ENCODE data around the gene C14orf119.
"Not testable (repeated sequence)": the region's sequence is repeated elsewhere in the genome, so short reads cannot be mapped to it uniquely, and the experiment has no call there.

The C14orf119 gene

DNA sequence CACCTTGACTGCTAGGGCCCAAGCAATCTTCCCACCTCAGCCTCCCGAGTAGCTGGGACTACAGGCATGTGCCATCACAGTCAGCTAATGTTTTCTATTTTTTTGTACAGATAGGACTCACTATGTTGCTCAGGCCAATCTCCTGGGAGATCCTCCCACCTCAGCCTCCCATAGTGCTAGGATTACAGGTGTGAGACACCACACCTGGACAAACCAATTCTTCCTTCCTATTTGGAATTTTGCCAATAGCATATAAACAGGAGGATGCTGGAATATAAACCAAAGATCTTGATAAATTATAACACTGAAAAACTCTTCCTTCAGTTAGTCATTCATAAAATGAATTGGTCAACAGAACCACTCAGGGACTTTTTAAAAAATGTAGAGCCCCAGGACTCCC, 8.7 kb upstream of the C14orf119 start:
- DNase-seq (ENCODE audit: low read depth in 1 of 2, low spot score in 1 of 2) = no peak

DNA sequence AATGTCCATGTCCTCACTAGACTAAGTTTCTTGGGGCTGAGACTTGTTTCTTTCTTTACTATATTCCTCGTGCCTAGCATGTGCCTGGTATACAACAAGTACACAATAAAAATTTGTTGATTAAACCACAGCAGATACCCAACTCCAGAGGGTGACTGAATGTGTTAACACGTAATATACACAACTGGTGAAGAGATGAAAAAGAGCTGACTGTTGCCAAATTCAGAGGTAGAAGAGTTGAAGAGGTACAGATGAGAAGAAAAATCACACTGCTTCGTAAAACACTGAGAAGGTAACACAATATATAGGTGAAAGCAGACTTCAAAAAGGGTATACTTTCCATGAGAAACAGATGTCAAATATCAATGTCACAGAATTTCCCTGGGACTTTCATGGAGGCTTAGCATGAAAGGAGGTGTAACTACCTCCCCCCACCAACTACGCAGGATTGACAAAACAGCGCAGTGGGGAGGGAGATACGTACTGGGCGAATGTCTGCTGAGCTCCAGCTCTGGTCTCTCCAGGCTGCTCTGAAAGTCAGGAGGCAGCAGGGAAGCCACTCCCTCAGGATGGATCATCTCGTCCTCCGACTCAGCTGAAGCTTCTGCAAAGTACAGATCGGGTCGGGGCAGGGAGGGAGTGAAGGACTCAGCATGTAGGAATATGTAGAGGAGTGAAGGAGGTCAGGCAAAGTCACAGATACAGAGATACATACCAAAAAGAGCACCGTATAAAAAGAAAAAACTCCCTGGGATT, 5.6 kb upstream of the C14orf119 start:
- no peak for DNase-seq (ENCODE audit: low read depth in 1 of 2, low spot score in 1 of 2)

DNA sequence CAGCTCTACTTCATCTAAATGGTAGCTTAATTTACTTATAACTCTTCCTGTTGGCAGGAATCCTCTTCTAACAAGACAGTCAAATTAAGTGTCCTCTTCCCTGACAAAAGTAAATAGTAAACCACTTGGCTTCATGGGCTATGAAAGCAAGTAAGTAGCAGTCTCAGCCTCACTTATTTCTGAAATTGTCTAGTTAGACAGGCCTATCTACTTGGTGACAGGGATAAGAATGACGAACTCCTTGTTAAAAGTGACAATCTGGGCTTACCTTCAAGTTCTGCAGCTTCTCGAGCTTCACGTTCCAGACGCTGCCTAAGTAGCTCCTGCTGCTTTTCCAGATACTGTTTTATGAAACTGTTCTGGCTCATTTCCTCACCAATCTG, 5.1 kb upstream of the C14orf119 start:
- no peak for DNase-seq (ENCODE audit: low read depth in 1 of 2, low spot score in 1 of 2)

DNA sequence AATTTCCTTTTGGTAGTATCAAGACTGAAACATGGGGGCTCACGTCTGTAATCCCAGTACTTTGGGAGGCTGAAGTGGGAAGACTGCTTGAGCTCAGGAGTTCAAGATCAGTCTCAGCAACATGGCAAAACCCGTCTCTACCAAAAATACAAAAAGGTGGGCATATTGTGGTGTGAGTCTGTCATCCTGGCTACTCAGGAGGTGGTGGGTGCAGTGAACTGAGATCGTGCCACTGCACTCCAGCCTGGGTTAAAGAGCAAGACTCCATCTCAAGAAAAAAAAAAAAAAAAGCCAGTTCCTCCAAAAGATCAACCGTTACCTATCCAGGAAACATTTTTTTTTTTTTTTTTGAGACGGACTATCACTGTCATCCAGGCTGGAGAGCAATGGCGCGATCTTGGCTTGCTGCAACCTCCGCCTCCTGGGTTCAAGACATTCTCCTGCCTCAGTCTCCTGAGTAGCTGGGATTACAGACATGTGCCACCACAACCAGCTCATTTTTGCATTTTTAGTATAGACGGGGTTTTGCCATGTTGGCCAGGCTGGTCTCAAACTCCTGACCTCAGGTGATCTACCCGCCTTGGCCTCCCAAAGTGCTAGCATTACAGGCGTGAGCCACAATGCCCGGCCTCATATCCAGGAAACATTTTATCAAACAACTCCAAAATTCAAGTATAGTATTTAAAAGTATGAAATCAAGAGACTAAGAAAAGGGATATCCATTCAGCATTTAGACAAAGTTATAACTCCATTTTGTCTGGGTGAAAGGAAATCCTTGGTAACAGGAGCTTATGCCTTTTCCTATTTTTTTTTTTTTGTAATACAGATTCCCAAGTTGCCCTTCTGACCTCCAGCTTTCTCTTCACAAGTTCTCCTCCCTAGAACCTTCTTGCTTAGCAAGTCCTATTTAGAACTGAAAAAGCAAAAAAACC, 3.7 kb upstream of the C14orf119 start:
- no peak for DNase-seq (ENCODE audit: low read depth in 1 of 2, low spot score in 1 of 2)

DNA sequence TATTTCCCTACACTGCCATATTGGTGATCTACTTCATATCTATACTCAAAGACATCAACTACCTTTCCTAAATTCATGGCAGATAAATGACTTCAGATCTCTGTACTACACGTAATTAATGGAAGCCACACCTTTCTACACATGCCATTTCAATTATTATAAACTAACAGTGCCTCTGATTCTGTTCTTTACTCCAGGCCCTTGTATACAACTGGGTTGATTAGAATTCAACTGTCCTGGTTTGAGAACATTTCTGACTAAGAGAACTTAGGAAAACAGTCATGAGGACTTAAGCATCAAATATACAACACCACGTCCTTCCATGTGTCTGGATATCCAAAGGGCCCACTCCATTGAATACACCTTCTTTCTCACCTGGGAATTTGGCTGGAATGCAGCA, 2.2 kb upstream of the C14orf119 start:
- DNase-seq (ENCODE audit: low read depth in 1 of 2, low spot score in 1 of 2) = no peak

DNA sequence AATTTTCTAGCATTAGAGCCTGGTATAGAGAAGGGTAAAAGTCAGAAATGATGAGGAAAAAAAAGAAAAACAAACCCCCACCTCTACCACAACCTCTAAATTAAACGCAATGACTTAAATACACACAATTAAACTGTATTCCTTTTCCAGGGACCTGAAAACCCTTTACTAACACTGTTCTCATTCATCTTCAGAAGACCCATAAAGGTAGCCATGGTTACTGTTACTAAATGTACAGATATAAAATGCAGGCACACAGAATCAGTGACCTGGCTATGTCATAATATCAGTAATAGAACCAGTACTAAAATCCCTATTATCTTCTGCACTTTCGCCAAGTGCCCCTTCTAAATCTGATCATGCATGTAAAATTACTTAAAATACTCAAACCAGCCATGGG, 1.8 kb upstream of the C14orf119 start:
- DNase-seq (ENCODE audit: low read depth in 1 of 2, low spot score in 1 of 2) = no peak

DNA sequence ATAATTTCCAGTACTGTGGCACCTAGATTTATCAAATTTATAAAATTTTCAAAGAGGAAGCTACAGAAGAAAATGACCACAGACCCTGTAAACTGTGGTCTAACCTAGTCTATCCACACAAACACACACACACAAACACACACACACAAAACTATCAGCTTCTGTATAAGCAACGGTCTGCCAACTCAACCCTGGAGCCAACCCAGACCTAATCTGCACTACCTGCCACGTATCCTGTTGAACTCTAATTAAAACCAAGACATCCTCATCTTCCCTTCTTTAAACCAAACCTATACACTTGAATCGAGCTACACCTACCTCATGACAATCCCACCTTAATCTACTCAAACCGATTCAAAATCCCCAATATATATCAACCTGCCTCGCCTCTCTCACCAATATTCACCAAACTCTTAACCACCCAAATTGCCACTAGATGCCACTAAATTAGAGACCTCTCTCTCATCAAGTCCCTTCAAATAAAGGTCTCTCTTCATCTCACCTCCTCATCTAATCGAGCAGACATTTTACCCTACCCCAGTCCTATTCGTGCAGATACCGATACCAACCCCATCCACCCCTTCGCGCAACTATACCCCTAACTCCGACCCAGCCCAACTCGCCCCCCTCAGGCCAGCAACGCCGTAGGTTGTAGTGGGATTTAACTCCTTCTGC, 1.2 kb upstream of the C14orf119 start:
- no peak for DNase-seq (ENCODE audit: low read depth in 1 of 2, low spot score in 1 of 2)

DNA sequence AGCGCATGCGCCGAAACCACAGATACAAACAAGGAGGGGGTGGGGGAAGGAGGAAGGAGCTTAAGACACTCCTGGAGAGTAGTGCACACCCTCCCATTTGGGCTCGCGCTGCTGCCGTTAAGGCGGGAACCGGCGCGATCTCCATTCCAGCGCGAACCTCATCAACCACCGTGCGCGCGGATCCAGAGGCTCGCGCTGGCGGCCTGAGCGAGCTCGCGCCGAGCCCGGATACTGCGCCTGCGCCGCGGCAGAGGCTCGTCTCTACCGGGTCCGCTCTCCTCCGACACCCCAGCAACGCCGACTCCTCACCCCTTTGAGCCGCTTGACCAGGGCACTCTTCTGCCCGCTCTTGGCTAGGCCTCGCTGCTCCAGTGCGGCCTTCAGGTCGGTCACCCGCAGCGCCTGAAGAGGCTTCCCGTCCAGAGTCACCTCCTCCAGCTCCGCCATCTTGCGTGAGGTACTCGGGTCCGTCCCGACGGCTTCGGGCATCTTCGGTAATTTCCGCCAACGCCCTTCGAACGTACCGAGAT, 574 bp upstream of the C14orf119 start, which contains the start of gene ACIN1:
ACIN1 (minus strand) TSS at position 471 of the 530 bp plus-strand sequence; CDS start at position 447, 24 bp downstream.
- DNase-seq (ENCODE audit: low read depth in 1 of 2, low spot score in 1 of 2) = peak; percentile 53 to 54

DNA sequence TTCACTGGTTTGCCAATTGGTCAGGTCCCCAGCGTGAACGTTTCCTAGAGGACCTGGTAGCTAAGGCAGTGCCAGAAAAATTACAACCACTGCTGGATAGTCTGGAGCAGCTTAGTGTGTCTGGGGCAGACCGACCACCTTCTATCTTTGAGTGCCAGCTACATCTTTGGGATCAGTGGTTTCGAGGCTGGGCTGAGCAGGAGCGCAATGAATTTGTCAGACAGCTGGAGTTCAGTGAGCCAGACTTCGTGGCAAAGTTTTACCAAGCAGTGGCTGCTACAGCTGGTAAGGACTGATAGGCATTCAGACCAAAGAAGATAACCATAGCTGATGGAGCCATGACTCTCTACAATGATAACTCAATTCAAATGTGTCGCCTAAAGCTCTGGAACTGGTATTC, 2.5 kb downstream of the C14orf119 start:
- DNase-seq (ENCODE audit: low read depth in 1 of 2, low spot score in 1 of 2) = no peak

DNA sequence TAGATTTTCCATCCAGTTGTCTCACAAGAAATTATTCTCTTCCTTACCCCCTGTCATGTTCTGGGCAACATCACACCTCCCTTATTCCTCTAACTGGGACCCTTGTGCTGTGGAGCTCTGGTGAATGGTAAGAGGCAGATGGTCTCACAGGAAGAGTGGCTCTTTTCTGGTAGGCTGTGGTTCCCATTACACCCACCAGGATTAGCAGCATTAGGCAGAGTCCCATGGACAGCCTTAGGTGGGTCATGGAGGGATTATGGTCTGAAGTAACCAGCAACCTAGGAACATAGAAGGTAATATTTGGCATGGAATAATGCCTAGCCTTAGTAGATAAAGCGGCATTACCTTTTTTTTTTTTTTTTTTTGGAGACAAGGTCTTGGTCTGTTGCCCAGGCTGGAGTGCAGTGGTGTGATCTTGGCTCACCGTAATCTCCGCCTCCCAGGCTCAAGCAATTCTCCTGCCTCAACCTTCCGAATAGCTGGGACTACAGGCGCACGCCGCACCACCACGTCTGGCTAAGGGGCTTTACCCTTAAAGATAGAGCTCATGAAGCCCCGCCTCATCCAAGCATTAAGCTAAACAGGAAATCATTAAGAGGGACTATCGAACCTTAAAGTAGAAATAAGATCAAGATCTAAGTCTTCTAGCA, 4.0 kb downstream of the C14orf119 start:
- DNase-seq (ENCODE audit: low read depth in 1 of 2, low spot score in 1 of 2) = no peak

DNA sequence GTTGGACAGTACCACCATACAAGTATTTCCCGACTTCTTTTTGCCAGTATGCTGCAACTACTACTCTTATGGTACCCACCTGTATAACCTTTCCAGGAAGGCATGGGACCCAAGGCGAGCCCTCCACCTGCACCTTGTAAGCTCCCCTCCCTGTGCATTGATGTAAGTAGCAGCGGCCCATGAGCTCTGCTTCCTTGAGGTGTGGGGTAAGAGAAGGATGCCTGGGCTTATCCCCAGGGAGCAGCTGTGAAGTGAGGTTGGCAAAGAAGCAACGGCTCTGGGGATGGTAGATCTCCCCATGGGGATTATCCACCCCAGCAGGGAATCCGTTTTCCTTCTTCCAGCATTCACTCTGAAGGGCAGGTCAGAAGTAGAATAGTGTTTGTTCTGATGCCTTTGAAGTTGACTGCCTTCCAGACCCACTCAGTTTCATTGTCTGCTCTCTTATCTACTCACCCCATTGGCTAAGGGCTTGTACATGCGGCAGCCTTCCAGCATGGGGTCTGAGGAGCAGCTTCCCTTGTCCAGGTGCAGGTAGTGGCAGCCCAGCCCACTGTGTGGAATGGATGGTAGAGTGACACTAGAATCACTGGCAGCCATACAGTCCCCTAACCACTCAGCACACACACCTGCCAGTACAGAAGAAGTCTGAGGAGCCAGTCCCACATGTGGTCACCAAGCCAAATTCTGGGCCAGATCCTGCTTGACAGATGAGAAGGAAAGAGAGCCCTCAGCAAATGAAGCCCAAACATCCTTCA, 6.1 kb downstream of the C14orf119 start:
- DNase-seq (ENCODE audit: low read depth in 1 of 2, low spot score in 1 of 2) = no peak

DNA sequence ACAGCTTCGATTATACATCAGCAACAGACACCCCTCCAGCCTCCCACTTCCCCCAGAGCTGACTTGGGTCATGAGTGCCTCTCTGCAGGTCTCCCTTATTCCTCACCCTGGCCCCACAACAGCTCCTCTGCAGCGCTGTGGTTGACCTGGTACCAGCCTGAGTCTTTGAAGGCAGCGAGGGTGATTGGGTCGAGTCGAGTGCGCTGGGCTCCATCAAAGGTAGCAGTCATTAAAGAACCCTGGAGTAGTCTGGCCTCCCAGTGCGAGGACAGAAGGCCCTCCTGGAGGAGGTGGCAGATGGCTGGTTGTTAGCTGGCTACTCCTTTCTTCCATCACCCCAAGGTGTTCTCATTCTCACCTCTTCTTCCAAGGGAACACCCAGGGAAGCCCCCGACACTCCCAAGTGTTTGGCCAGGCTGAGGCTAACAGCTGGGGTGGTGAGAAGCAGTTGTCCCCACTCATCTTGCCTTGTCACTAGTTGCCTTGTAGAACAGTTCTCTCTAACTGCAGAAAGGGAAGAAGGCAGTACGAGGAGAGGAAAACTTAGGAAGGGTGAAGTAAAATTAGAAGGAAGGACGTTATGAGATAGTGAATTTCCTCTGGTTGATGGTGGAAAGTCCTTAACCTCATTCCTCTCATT, 6.8 kb downstream of the C14orf119 start:
- DNase-seq (ENCODE audit: low read depth in 1 of 2, low spot score in 1 of 2) = no peak

DNA sequence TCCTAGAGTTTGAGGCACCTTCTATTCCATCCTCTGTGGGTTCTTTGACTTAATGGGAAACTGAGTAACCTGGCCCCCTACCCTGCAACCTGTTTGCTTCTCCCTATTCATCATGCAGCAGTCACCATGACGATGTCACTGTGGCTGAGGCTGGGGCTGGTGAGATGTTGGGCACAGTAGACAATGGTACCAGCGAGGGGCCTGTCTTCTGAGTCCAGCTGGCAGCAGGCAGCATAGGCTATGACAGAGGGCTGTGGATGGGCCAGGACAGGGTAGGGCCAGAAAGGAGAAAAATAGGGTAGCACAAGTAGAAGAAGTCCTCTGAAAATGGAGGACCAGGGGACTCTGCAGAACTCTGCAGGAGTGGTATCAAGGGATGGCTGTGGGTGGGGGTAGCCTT, 7.5 kb downstream of the C14orf119 start:
- DNase-seq (ENCODE audit: low read depth in 1 of 2, low spot score in 1 of 2) = no peak

DNA sequence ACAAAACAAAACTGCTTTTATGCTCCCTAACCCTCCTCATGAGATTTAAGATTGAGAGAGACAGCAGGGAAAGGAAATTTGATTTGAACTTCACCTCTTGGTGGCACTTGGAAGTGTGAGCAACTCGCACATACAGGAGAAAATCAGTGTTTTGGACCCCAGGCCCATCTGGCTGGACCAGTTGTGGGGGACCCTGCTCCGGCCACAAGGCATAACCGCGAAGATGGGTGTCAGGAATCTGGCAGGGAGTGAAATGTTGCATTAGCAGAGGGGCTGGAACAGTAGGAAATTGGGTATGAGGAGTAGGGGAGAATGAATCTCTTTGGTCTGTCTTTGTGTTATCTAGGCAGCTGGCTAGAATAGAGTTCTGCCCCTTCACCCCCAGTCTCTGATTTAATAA, 8.3 kb downstream of the C14orf119 start:
- DNase-seq (ENCODE audit: low read depth in 1 of 2, low spot score in 1 of 2) = no peak

DNA sequence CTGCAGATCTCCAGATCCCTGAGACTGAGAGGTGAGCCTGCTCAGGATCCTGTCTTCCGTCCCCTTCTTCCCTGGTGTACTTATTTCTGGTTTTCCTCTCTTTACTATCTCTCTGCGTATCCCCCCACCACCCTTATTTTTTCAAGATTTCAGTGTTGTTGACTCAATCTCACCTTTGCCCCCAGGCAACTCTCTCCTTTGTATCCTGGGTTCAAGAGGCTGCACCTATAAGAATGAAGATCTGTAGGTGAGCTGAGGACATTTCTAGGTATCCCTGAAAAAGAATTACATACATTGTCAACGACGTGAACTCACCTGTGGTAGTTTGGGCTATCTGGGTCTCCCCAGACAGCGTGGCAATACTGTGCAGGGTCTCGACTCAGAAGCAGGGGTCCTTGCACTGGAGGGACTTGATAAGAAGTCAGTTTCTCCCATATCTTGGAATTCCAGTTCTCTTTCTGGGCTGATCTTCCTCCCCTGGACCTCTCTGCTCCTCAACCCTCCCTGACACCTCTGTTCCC, 8.8 kb downstream of the C14orf119 start:
- no peak for DNase-seq (ENCODE audit: low read depth in 1 of 2, low spot score in 1 of 2)

DNA sequence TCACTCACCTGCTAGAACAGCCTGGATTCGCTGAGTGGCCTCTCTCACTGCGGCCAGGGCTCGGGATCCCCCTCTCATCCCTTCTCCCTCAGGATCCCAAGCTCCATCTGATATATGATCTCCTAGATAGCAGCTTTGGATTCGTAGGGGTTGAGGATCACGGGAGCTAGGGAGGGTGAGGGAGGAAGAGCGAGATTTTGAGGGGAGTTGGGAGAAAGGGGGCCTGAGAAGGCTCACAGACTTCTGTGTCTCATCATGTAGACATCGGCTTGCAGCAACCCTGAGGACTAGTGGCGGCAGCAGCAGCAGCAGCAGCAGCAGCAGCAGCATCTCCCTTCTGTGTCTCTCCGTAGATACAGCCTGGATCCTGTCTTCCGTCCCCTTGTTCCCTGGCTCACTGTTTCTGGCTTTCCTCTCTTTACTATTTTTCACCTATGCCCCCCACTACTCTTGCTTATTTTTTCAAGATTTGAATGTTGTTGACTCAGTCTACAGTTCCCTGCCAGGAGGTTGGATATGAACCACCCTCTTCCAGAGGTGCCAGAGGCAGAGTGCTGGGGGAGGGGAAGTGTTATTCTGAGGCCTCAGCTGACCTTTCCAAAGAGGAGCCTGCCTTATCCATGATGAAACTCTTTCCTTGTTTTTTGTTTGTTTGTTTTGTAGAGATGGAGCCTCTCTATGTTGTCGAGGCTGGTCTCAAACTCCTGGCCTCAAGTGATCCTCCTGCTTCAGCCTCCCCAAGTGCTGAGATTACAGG, 9.5 kb downstream of the C14orf119 start, which contains the start of gene CIROP:
CIROP (minus strand) TSS at position 399 of the 757 bp plus-strand sequence; CDS start at position 330, 69 bp downstream.
- DNase-seq (ENCODE audit: low read depth in 1 of 2, low spot score in 1 of 2) = no peak

DNA sequence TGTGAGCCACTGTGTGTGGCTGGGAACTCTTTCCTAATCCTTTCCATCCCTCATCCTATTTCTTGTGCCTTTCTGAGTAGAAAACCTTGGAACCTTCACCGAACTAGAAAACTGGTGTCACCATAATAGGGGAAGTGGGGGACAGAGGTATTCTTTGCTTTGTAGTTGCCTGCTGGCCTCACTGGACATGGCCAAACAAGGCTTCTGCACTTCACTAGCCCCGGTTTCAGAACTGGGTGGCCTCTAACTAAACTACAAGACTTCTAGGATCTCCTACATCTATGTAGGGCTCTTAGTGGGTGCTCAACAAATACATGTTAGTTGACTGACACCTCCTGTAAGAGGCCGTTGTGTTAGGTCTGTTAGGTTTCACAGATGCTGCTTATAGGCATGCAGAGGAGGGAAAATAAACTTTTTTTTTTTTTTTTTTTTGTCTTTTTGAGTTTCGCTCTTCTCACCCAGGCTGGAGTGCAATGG, 10.1 kb downstream of the C14orf119 start:
- no peak for DNase-seq (ENCODE audit: low read depth in 1 of 2, low spot score in 1 of 2)

DNA sequence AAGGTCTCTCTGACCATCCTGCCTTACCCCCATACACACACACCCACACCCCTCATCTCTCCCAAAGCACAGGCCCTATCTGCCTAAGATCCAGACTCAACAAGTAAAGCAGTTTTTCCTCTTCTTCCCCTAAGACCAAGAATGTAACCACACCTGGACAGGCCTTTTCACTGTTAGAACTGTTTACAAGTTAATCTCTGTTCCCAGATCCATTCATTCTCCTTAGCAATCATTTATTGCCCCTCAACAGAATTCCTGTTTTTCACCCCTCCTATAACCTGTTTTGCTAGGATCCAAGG, 11.4 kb downstream of the C14orf119 start:
- DNase-seq (ENCODE audit: low read depth in 1 of 2, low spot score in 1 of 2) = no peak

DNA sequence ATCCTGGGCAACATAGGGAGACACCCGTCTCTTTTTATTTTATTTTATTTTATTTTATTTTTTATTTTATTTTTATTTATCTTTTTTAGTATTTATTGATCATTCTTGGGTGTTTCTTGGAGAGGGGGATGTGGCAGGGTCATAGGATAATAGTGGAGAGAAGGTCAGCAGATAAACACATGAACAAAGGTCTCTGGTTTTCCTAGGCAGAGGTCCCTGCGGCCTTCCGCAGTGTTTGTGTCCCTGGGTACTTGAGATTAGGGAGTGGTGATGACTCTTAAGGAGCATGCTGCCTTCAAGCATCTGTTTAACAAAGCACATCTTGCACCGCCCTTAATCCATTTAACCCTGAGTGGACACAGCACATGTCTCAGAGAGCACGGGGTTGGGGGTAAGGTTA, 12.3 kb downstream of the C14orf119 start:
- DNase-seq (ENCODE audit: low read depth in 1 of 2, low spot score in 1 of 2) = not testable (repeated sequence)

Data from stimulated activated CD4-positive, alpha-beta T cell treated with anti-CD3 and anti-CD28 coated beads, Interleukin-15, amount 100 ng/mL, for 1 hour (primary cell).